ENCODE measurements around the gene PPFIA3. TPM values are rescaled to one million over a fixed set of nuclear protein-coding genes. Genes with fewer than 3 reads are reported as not detected.

PPFIA3 gene
- total RNA-seq, 1 experiment from 2014 or later: 28.1 TPM

DNA sequence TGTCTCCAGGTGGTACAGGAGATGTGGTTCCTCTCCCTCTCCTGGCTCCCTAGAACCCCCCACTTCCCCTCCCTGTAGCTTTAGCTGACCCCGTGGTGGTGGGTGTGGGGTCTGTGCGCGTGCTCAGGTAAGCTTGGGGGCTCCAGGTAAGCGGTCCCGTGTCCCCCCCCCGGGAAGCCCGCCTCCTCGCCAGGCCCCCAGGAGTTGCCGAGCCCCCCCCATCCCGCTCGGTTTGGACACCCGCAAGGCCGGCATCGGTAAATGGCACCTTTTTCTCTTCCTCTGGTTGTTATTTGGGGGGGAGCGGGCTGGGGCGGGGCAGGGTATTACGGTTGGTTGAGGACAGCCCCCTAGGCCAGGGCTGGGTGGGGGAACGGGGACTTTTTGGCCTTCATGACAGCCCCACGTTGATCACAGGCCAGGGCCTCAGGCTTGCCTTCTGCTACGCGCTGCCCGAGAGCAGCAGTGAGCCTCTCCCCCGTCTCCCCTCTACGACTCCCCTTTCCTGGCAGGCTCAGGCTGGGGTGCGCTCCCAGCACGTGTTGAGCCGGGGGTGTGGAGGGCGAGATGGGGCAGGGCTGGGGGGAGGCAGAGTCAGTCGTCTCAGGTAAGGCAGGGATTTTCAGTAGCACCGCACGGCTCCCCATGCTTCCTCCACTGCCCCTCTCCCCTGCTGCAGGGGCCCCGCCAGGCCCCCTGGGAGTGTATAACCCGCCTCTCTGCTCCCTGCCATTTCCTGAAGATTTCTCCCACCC is 15.8 kb upstream of the PPFIA3 start:
- H3K9me3 ChIP-seq (ENCODE audit: control insufficient read depth in 1 of 2, insufficient read depth in 1 of 2, low read depth in 1 of 2, low read length in 2 of 2): no peaks in the 10 kb centered on the region
- ChIA-PET CTCF (no interaction called here), POLR2A (no interaction called here), RAD21 (ENCODE audit: low non-redundant PET in 1 of 2, low total read pairs in 2 of 2, uncharacterized antibody in 2 of 2, unreplicated experiment in 2 of 2) (no interaction called here)
- H2AFZ ChIP-seq (ENCODE audit: low read depth, low read length, poor library complexity, severe bottlenecking): no peak overlapping the region
- TSS peak; percentile 15 for BruUV-seq (replicated peaks)
- no peak overlapping the region for H3K4me2 ChIP-seq (ENCODE audit: low read length)
- no peak overlapping the region for H3K4me3 ChIP-seq (replicated peaks in 1 of 2; ENCODE audit: low read depth in 1 of 2, low read length in 2 of 2)
- no peak for TF ChIP-seq REST (IDR thresholded peaks at IDR 0.05; ENCODE audit: low read depth)
- TF ChIP-seq CBX3 (IDR thresholded peaks at IDR 0.05; ENCODE audit: low read depth): no peak
- TF ChIP-seq CEBPB (IDR thresholded peaks at IDR 0.05; ENCODE audit: low read depth): no peak
- TF ChIP-seq POLR2A (IDR thresholded peaks at IDR 0.05; ENCODE audit: borderline replicate concordance, extremely low read depth, insufficient read depth, insufficient read length): no peak
- H3K79me2 ChIP-seq (ENCODE audit: insufficient read depth, low read length): peaks cover 65% of the 10 kb centered on the region
- peaks cover 3% of the 10 kb centered on the region; the same call in 1 of the 2 replicates for H4K20me1 ChIP-seq (ENCODE audit: insufficient read depth)
- H3K27ac ChIP-seq (ENCODE audit: low read depth, low read length): no peak overlapping the region
- ATAC-seq (no peak), DNase-seq (ENCODE audit: low read depth, low spot score) (no peak)
- H3K36me3 ChIP-seq (ENCODE audit: control insufficient read depth in 1 of 2, insufficient read depth in 2 of 2, low read length in 2 of 2): peaks cover 71 to 82% of the 10 kb centered on the region in 2 experiments
- H3K9me2 ChIP-seq (ENCODE audit: insufficient read depth): no peaks in the 10 kb centered on the region
- intact Hi-C loops (cut with micrococcal nuclease): no loop called here
- H3K27me3 ChIP-seq (ENCODE audit: insufficient read depth, low read length): no peaks in the 10 kb centered on the region
- no peak overlapping the region for H3K9ac ChIP-seq (ENCODE audit: low read length)
- no peaks in the 10 kb centered on the region for H3K4me1 ChIP-seq (ENCODE audit: control insufficient read depth in 1 of 2, insufficient read depth in 2 of 2, low read length in 2 of 2)
